GM23338 (cell line): ENCODE data around the gene DNAH8. TPM values are rescaled to one million over a fixed set of nuclear protein-coding genes. Genes with fewer than 3 reads are reported as not detected.

Experiments
- ATAC-seq: fragments of 200-7000 bp; cut with Tn5 transposase; 3 replicates; pipeline ENCODE4 v1.9.1; 2020
- DNase-seq: peaks from one replicate; pipeline ENCODE4 v3.0.0-alpha.2; 2015; ENCODE audit warnings: low spot score
- H2AFZ ChIP-seq: fragments of 200-600 bp; sonication (generic); 2 replicates; pipeline ENCODE4 v1.8.0; 2016; ENCODE audit warnings: antibody characterized with exemption, mild to moderate bottlenecking, moderate library complexity
- H3F3A ChIP-seq: fragments of 200-600 bp; sonication (generic); replicated peaks from 2 replicates; pipeline ENCODE4 v1.8.0; 2017; ENCODE audit warnings: antibody characterized with exemption, mixed run types, low read depth
- H3K27ac ChIP-seq: fragments of 200-600 bp; sonication (generic); 2 replicates; pipeline ENCODE4 v1.6.1; 2016; ENCODE audit warnings: low read depth
- H3K27me3 ChIP-seq: fragments of 200-600 bp; sonication (generic); 2 replicates; pipeline ENCODE4 v1.8.0; 2016; ENCODE audit warnings: mild to moderate bottlenecking, mixed run types, moderate library complexity; ENCODE audit not compliant: insufficient read depth
- H3K36me3 ChIP-seq: fragments of 200-600 bp; sonication (generic); 2 replicates; pipeline ENCODE4 v1.8.0; 2016; ENCODE audit warnings: mild to moderate bottlenecking; ENCODE audit not compliant: insufficient read depth
- H3K4me1 ChIP-seq: fragments of 200-600 bp; sonication (generic); 2 replicates; pipeline ENCODE4 v1.8.0; 2016; ENCODE audit warnings: mild to moderate bottlenecking, moderate library complexity; ENCODE audit not compliant: insufficient read depth
- H3K4me2 ChIP-seq: fragments of 200-600 bp; sonication (generic); 2 replicates; pipeline ENCODE4 v1.7.1; 2017; ENCODE audit warnings: mixed run types
- H3K4me3 ChIP-seq: fragments of 200-600 bp; sonication (generic); 2 replicates; pipeline ENCODE4 v1.6.1; 2016; ENCODE audit warnings: mixed run types
- H3K79me2 ChIP-seq: fragments of 200-600 bp; sonication (generic); replicated peaks from 2 replicates; pipeline ENCODE4 v1.8.0; 2017; ENCODE audit warnings: mild to moderate bottlenecking; ENCODE audit not compliant: insufficient read depth
- H3K9me2 ChIP-seq: fragments of 200-600 bp; sonication (generic); 2 replicates; pipeline ENCODE4 v1.8.0; 2017; ENCODE audit not compliant: insufficient read depth
- H4K20me1 ChIP-seq: fragments of 200-600 bp; sonication (generic); replicated peaks from 2 replicates; pipeline ENCODE4 v1.8.0; 2017; ENCODE audit warnings: mild to moderate bottlenecking; ENCODE audit not compliant: insufficient read depth
- H3K27ac Mint-ChIP-seq: 2 replicates; pipeline ENCODE4 v1.8.0; 2020; ENCODE audit warnings: inconsistent platforms, mild to moderate bottlenecking, moderate library complexity, mixed read lengths
- H3K27me3 Mint-ChIP-seq: 3 replicates; pipeline ENCODE4 v1.8.0; 2022; ENCODE audit warnings: low read depth, mild to moderate bottlenecking, moderate library complexity, mixed read lengths, inconsistent platforms; ENCODE audit not compliant: insufficient read depth, poor library complexity
- H3K36me3 Mint-ChIP-seq: 3 replicates; pipeline ENCODE4 v1.8.0; 2021; ENCODE audit warnings: low read depth, mild to moderate bottlenecking, inconsistent platforms, moderate library complexity, mixed read lengths
- H3K4me1 Mint-ChIP-seq: 3 replicates; pipeline ENCODE4 v1.8.0; 2020; ENCODE audit warnings: mild to moderate bottlenecking, inconsistent platforms, mixed read lengths
- H3K4me3 Mint-ChIP-seq: 3 replicates; pipeline ENCODE4 v1.8.0; 2021; ENCODE audit warnings: moderate library complexity, mild to moderate bottlenecking, inconsistent platforms, mixed read lengths
- H3K9me3 Mint-ChIP-seq: 3 replicates; pipeline ENCODE4 v1.8.0; 2020; ENCODE audit warnings: moderate library complexity, mild to moderate bottlenecking, inconsistent platforms, mixed read lengths
- ETS1 ChIP-seq: IDR thresholded peaks from 2 replicates; pipeline ENCODE4 v1.6.1; 2016; ENCODE audit warnings: antibody characterized with exemption
- POLR2AphosphoS5 ChIP-seq: IDR thresholded peaks from 2 replicates; pipeline ENCODE4 v1.6.1; 2016; ENCODE audit warnings: antibody characterized with exemption, low read depth
- STAT1 ChIP-seq: IDR thresholded peaks from one replicate; pipeline ENCODE4 v1.6.1; 2016; ENCODE audit warnings: antibody characterized with exemption; ENCODE audit not compliant: unreplicated experiment
- ZNF331 ChIP-seq: fragments of 250-450 bp; sonication (Bioruptor Pico); IDR thresholded peaks from 2 replicates; pipeline ENCODE4 v1.5.0; 2020; ENCODE audit warnings: low read depth, mild to moderate bottlenecking, moderate library complexity
- ZNF462 ChIP-seq: fragments of 250-450 bp; sonication (Bioruptor Pico); IDR thresholded peaks from 2 replicates; pipeline ENCODE4 v1.5.0; 2020; ENCODE audit warnings: mild to moderate bottlenecking, moderate library complexity
- polyA plus RNA-seq: library from polyadenylated mRNA; unstranded; fragments of >200 nt; fragmentation: Nextera tagmentation; extraction: Ambion mirVana; gene quantifications from 2 replicates; pipeline ENCODE4 v1.2.1, GENCODE V29; 2016
- total RNA-seq: library from RNA; depleted of rRNA; stranded (reverse); fragments of >200 nt; shearing (Covaris generic); gene quantifications from 2 replicates; pipeline ENCODE4 v1.2.3, GENCODE V29; 2014

The DNAH8 gene
- total and polyA plus RNA-seq, 2 experiments from 2014 or later, result 0.02 TPM; not detected in 1

- Mint-ChIP-seq H3K27ac (peak overlapping the region; percentile 51; the same call in 1 of the 2 replicates), H3K36me3 (no peaks in the 10 kb centered on the region), H3K9me3 (no peaks in the 10 kb centered on the region), H3K27me3 (no peaks in the 10 kb centered on the region), H3K4me1 (peaks cover 24% of the 10 kb centered on the region), H3K4me3 (no peak overlapping the region)
- Histone ChIP-seq H3K27ac (no peak overlapping the region), H4K20me1 (no peaks in the 10 kb centered on the region), H3K27me3 (no peaks in the 10 kb centered on the region), H3F3A (no peaks in the 10 kb centered on the region), H2AFZ (no peak overlapping the region), H3K4me1 (peaks cover 23% of the 10 kb centered on the region), H3K79me2 (no peaks in the 10 kb centered on the region), H3K9me2 (no peaks in the 10 kb centered on the region; the same call in 1 of the 2 replicates), H3K36me3 (no peaks in the 10 kb centered on the region), H3K4me2 (peak overlapping the region; percentile 36; the same call in 1 of the 2 replicates), H3K4me3 (no peak overlapping the region)
- DNase-seq (peak; percentile 64), ATAC-seq (peak; percentile 86)
- TF ChIP-seq ETS1, result no peak
- peak; percentile 48 for TF ChIP-seq ZNF462
- no peak for TF ChIP-seq POLR2AphosphoS5
These were observed 267.4 kb downstream of the DNAH8 start for GRCh38 chr6:38982470-38982869.

- H3F3A ChIP-seq, result no peaks in the 10 kb centered on the region
- H3K4me3 ChIP-seq, result no peak overlapping the region
- H3K27ac ChIP-seq, result no peak overlapping the region
- Mint-ChIP-seq H3K4me1 (peaks cover 16% of the 10 kb centered on the region), H3K9me3 (no peaks in the 10 kb centered on the region), H3K36me3 (no peaks in the 10 kb centered on the region), H3K4me3 (no peak overlapping the region), H3K27me3 (no peaks in the 10 kb centered on the region), H3K27ac (no peak overlapping the region)
- no peaks in the 10 kb centered on the region for H3K27me3 ChIP-seq
- H4K20me1 ChIP-seq, result no peaks in the 10 kb centered on the region
- no peaks in the 10 kb centered on the region for H3K36me3 ChIP-seq
- no peak overlapping the region for H2AFZ ChIP-seq
- H3K9me2 ChIP-seq, result no peaks in the 10 kb centered on the region; the same call in 1 of the 2 replicates
- ATAC-seq (peak; percentile 66), DNase-seq (peak; percentile 46)
- H3K4me1 ChIP-seq, result peaks cover 11% of the 10 kb centered on the region; the same call in 1 of the 2 replicates
- no peaks in the 10 kb centered on the region for H3K79me2 ChIP-seq
- no peak overlapping the region for H3K4me2 ChIP-seq
- TF ChIP-seq ZNF462 (no peak), STAT1 (no peak), ZNF331 (no peak)
These were observed 269.6 kb downstream of the DNAH8 start for GRCh38 chr6:38984723-38985122.
